ENCODE measurements around the gene DAD1. TPM values are rescaled to one million over a fixed set of nuclear protein-coding genes. Genes with fewer than 3 reads are reported as not detected.

Gene DAD1
- polyA plus RNA-seq, 1 of the 3 experiments (the other 2 are of a cell fraction) = 406 TPM

DNA sequence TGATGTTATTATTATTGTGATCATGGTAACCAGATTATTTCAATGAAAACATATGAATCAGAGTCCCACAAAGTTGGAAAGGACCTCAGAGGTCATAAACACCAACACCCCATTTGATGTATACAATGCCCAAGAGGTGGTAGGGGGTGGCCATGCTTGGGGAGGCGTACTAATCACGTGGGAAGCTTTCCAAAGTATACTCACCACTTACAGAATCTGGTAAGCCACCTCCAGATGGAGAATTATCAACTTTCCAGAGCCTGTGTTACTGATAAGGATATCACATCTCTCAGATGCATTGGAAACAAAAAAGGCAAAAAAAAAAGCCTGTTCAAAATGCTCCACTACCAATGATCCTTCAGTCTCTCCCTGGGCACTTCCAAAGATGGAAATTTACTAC lies 8.4 kb downstream of the DAD1 start:
- H4K20me1 ChIP-seq (ENCODE audit: insufficient read depth) = peaks cover 30% of the 10 kb centered on the region

DNA sequence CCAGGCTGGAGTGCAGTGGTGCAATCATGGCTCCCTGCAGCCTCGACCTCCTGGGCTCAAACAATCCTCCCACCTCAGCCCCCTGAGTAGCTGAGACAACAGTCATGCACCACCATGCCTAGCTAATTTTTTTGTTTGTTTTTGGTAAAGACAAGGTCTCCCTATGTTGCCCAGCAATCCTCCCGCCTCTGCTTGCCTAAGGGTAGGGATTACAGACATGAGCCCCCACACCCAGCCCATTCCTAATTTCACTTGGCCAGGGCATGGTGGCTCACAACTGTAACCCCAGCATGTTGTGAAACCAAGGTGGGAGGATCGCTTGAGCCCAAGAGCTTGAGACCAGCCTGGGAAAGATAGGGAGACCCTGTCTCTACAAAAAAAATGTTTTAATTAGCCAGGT lies 9.1 kb downstream of the DAD1 start:
- H3K27ac ChIP-seq (ENCODE audit: low read depth in 2 of 2, low read length in 1 of 2) = no peak overlapping the region
- no peaks in the 10 kb centered on the region for H3K9me2 ChIP-seq
- H3K9ac ChIP-seq = no peak overlapping the region
- H3K4me2 ChIP-seq = no peak overlapping the region
- H3K9me3 ChIP-seq = no peaks in the 10 kb centered on the region
- no peak overlapping the region for H3K4me3 ChIP-seq (ENCODE audit: low read depth in 2 of 2, low read length in 1 of 2)
- no peaks in the 10 kb centered on the region; a peak in 1 of 4 replicates for H3K4me1 ChIP-seq (ENCODE audit: control insufficient read depth in 1 of 2, insufficient read depth in 2 of 2, low read depth in 1 of 2, low read length in 1 of 2)
- peaks cover 31% of the 10 kb centered on the region for H4K20me1 ChIP-seq (ENCODE audit: insufficient read depth)
- POLR2A ChIA-PET = no interaction called here
- CTCF ChIA-PET = interaction anchor here (0.7 to 7.9 kb wide), 3 partner anchors 9 to 73 kb away, joined by 3 to 65 read pairs (median 4); partner anchors contain the start of gene ABHD4
- peaks cover 3 to 23% of the 10 kb centered on the region in 2 experiments for H3K36me3 ChIP-seq (replicated peaks in 1 of 2; ENCODE audit: control insufficient read depth in 1 of 2, insufficient read depth in 2 of 2, low read length in 1 of 2)
- H3F3A ChIP-seq (replicated peaks; ENCODE audit: insufficient read depth) = no peaks in the 10 kb centered on the region
- TF ChIP-seq EZH2phosphoT487 (IDR thresholded peaks at IDR 0.05; ENCODE audit: borderline replicate concordance, low read depth) (no peak), SMC3 (IDR thresholded peaks at IDR 0.05; ENCODE audit: low read depth, low read length) (no peak), RXRA (IDR thresholded peaks at IDR 0.05; ENCODE audit: borderline replicate concordance, low read depth) (no peak), ZBTB33 (IDR thresholded peaks at IDR 0.05; ENCODE audit: borderline replicate concordance, low read depth) (no peak), RFX5 (IDR thresholded peaks at IDR 0.05; ENCODE audit: low read length) (no peak), SIN3A (IDR thresholded peaks at IDR 0.05; ENCODE audit: borderline replicate concordance, low read depth, low read length) (no peak)
- TF ChIP-seq, protein P1, sequence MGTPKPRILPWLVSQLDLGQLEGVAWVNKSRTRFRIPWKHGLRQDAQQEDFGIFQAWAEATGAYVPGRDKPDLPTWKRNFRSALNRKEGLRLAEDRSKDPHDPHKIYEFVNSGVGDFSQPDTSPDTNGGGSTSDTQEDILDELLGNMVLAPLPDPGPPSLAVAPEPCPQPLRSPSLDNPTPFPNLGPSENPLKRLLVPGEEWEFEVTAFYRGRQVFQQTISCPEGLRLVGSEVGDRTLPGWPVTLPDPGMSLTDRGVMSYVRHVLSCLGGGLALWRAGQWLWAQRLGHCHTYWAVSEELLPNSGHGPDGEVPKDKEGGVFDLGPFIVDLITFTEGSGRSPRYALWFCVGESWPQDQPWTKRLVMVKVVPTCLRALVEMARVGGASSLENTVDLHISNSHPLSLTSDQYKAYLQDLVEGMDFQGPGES (IDR thresholded peaks at IDR 0.05; ENCODE audit: low read depth, low read length) = no peak
- no peak overlapping the region for H2AFZ ChIP-seq (ENCODE audit: low read depth)
- no peak for DNase-seq
- H3K27me3 ChIP-seq (ENCODE audit: insufficient read depth) = no peaks in the 10 kb centered on the region
- H3K79me2 ChIP-seq (ENCODE audit: insufficient read depth) = peaks cover 99% of the 10 kb centered on the region
- 95% methylated on average over 3 of the region's 3 CpGs for WGBS (ENCODE audit: low lambda C conversion rate)

More for the DNA sequence above, 8.4 kb downstream of the DAD1 start:
- POLR2A ChIA-PET = no interaction called here
- CTCF ChIA-PET = interaction anchor here (0.7 to 7.9 kb wide), 4 partner anchors 10 to 72 kb away, joined by 3 to 65 read pairs (median 7); partner anchors contain the start of gene ABHD4
- Histone ChIP-seq H3K9me2 (no peaks in the 10 kb centered on the region), H3K4me1 (ENCODE audit: control insufficient read depth in 1 of 2, insufficient read depth in 2 of 2, low read depth in 1 of 2, low read length in 1 of 2) (no peaks in the 10 kb centered on the region; a peak in 2 of 4 replicates), H3K9me3 (no peaks in the 10 kb centered on the region), H3K9ac (no peak overlapping the region), H3K36me3 (replicated peaks in 1 of 2; ENCODE audit: control insufficient read depth in 1 of 2, insufficient read depth in 2 of 2, low read length in 1 of 2) (peaks cover 5 to 20% of the 10 kb centered on the region in 2 experiments), H3F3A (replicated peaks; ENCODE audit: insufficient read depth) (no peaks in the 10 kb centered on the region), H3K27me3 (ENCODE audit: insufficient read depth) (no peaks in the 10 kb centered on the region), H3K4me2 (no peak overlapping the region), H3K4me3 (ENCODE audit: low read depth in 2 of 2, low read length in 1 of 2) (no peak overlapping the region), H3K27ac (ENCODE audit: low read depth in 2 of 2, low read length in 1 of 2) (no peak overlapping the region), H2AFZ (ENCODE audit: low read depth) (no peak overlapping the region), H3K79me2 (ENCODE audit: insufficient read depth) (peaks cover 99% of the 10 kb centered on the region)
- no peak for DNase-seq
- TF ChIP-seq CHD2 (IDR thresholded peaks at IDR 0.05; ENCODE audit: low read length, partially characterized antibody) (no peak), FOXM1 (IDR thresholded peaks at IDR 0.05; ENCODE audit: low read depth) (no peak), TCF12 (IDR thresholded peaks at IDR 0.05) (no peak)
- 80% methylated on average over 2 of the region's 2 CpGs for WGBS (ENCODE audit: low lambda C conversion rate)

Measured in SK-N-SH (cell line).